Progenitor cell of endocrine pancreas (in vitro differentiated cells): ENCODE data around the gene ASB15. TPM values are rescaled to one million over a fixed set of nuclear protein-coding genes. Genes with fewer than 3 reads are reported as not detected.

Experiments
- DNase-seq: peaks from one replicate; pipeline ENCODE4 v3.0.0; 2021; ENCODE audit warnings: low spot score; ENCODE audit not compliant: unreplicated experiment
- H3K27ac Mint-ChIP-seq: 2 replicates; pipeline ENCODE4 v1.8.0; 2021; ENCODE audit warnings: mild to moderate bottlenecking, moderate library complexity, mixed read lengths
- H3K27me3 Mint-ChIP-seq: 2 replicates; pipeline ENCODE4 v1.8.0; 2021; ENCODE audit warnings: mixed read lengths
- H3K36me3 Mint-ChIP-seq: 2 replicates; pipeline ENCODE4 v1.8.0; 2022; ENCODE audit warnings: mixed read lengths; ENCODE audit not compliant: insufficient read depth
- H3K4me1 Mint-ChIP-seq: 2 replicates; pipeline ENCODE4 v1.8.0; 2021; ENCODE audit warnings: low read depth, mixed read lengths
- H3K4me3 Mint-ChIP-seq: 2 replicates; pipeline ENCODE4 v1.8.0; 2021; ENCODE audit warnings: low read depth, mild to moderate bottlenecking, moderate library complexity, mixed read lengths
- H3K9me3 Mint-ChIP-seq: 2 replicates; pipeline ENCODE4 v1.8.0; 2021; ENCODE audit warnings: low read depth, mixed read lengths
- CTCF ChIP-seq: fragments of 200-600 bp; sonication (generic); IDR thresholded peaks from one replicate; pipeline ENCODE4 v1.5.0; 2021; ENCODE audit warnings: antibody characterized with exemption, mild to moderate bottlenecking; ENCODE audit not compliant: unreplicated experiment
- total RNA-seq: library from RNA; stranded (reverse); gene quantifications from 2 replicates; pipeline ENCODE4 v1.2.1, GENCODE V29; 2021

The ASB15 gene
- total RNA-seq, 1 donor from 2014 or later: not detected

DNA sequence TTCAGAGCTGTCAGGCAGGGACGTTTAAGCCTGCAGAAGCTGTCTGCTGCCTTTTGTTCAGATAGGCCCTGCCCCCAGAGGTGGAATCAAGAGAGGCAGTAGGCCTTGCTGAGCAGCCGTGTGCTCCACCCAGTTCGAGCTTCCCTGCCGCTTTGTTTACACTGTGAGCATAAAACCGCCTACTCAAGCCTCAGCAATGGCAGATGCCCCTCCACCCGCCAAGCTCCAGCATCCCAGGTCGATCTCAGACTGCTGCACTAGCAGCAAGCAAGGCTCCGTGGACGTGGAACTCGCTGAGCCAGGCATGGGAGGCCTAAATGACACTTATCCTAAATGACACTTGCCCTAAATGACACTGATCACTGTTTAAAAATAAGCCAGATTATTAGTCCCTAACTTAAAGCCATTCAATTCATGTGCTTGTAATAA, 6.8 kb upstream of the ASB15 start:
- peak; percentile 16 for DNase-seq
- no peaks in the 10 kb centered on the region for H3K9me3 Mint-ChIP-seq
- H3K36me3 Mint-ChIP-seq: no peaks in the 10 kb centered on the region
- no peak for TF ChIP-seq CTCF
- H3K27me3 Mint-ChIP-seq: no peaks in the 10 kb centered on the region
- H3K4me1 Mint-ChIP-seq: peaks cover 11% of the 10 kb centered on the region
- H3K4me3 Mint-ChIP-seq: no peak overlapping the region
- H3K27ac Mint-ChIP-seq: no peak overlapping the region

DNA sequence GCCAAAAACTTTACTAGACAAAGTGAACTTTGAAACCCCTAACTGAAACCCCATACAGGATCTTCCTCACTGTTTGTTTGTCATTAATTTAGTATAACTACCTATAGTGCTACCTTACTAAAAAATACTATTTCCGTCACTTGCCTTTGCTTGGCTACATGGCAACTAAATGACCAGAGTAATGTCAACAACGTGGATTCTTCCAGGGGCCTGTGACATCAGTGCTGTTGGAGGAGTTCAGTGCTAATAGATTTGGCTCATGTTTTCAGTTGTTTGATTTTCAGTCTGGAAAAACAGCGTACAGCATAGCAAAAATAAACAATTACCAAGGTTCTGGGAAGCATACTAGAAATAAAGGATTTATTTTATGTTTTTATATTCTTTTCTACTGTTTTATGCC, 3.0 kb upstream of the ASB15 start:
- no peak for TF ChIP-seq CTCF
- peaks cover 11% of the 10 kb centered on the region for H3K4me1 Mint-ChIP-seq
- no peak overlapping the region for H3K4me3 Mint-ChIP-seq
- H3K36me3 Mint-ChIP-seq: no peaks in the 10 kb centered on the region
- H3K27me3 Mint-ChIP-seq: no peaks in the 10 kb centered on the region
- no peak for DNase-seq
- H3K27ac Mint-ChIP-seq: no peak overlapping the region
- no peaks in the 10 kb centered on the region for H3K9me3 Mint-ChIP-seq

DNA sequence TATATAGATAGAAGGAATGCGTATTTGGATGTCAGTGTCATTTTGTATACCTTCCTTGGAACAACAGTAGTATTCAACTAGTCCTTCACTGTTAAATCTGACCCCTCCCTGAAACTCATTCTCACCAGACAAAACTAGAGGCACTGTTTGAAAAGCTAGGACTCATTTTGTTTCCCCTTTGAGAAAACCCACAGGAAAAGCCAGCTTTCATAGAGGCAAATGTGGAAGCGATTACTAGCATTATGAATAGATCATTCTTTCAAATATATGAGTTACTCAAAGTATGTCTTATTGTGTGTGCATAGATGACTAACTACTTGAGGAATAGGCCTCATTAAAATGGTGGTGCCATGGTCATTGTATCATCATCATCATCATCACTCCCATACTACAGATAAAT, 1.9 kb upstream of the ASB15 start:
- no peaks in the 10 kb centered on the region for H3K27me3 Mint-ChIP-seq
- no peak overlapping the region for H3K27ac Mint-ChIP-seq
- H3K4me3 Mint-ChIP-seq: no peak overlapping the region
- no peak for DNase-seq
- TF ChIP-seq CTCF: no peak
- H3K4me1 Mint-ChIP-seq: peaks cover 11% of the 10 kb centered on the region
- no peaks in the 10 kb centered on the region for H3K9me3 Mint-ChIP-seq
- H3K36me3 Mint-ChIP-seq: no peaks in the 10 kb centered on the region

DNA sequence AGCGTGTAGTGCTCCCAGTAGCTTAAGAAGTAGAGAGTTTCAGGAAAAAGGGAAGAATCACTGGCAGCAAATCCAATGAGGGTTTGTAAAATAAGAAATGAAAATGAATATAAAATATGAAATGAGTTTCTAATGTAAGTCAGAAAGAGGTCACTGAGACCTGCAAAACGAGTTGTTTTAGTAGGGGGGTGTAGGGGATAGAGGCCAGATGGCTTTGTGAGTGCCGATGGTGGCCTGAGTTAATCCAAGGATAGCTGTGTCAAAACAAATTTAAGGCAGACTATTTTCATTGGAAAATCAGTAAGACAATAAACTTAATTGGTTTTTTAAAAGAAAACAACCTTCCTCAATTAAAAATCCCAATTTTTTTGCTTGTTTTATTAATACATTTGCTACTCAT, 745 bp upstream of the ASB15 start:
- no peak for TF ChIP-seq CTCF
- no peaks in the 10 kb centered on the region for H3K9me3 Mint-ChIP-seq
- peaks cover 5% of the 10 kb centered on the region for H3K4me1 Mint-ChIP-seq
- no peak overlapping the region for H3K27ac Mint-ChIP-seq
- no peak for DNase-seq
- H3K36me3 Mint-ChIP-seq: no peaks in the 10 kb centered on the region
- H3K27me3 Mint-ChIP-seq: no peaks in the 10 kb centered on the region
- H3K4me3 Mint-ChIP-seq: no peak overlapping the region

- Mint-ChIP-seq H3K27me3 (no peaks in the 10 kb centered on the region), H3K4me3 (no peak overlapping the region), H3K4me1 (peaks cover 5% of the 10 kb centered on the region), H3K36me3 (no peaks in the 10 kb centered on the region), H3K9me3 (no peaks in the 10 kb centered on the region), H3K27ac (no peak overlapping the region)
- TF ChIP-seq CTCF: no peak
- no peak for DNase-seq
Measured at GRCh38 chr7:123602648-123603047, 1.0 kb downstream of the ASB15 start.
